Lung microvascular endothelial cell (primary cell): ENCODE data around the gene CDR2. TPM values are rescaled to one million over a fixed set of nuclear protein-coding genes. Genes with fewer than 3 reads are reported as not detected.
"Not testable (repeated sequence)": the region's sequence is repeated elsewhere in the genome, so short reads cannot be mapped to it uniquely, and the experiment has no call there.

ENCODE experiments used
- DNase-seq, 2 donors: peaks; one replicate each; pipeline versions ENCODE4 v3.0.0 to v3.0.0-alpha.2; 2010; ENCODE audit warnings: low read depth in 2 of 2
- total RNA-seq: library from RNA; depleted of rRNA; stranded (reverse); fragments of >200 nt; gene quantifications from 2 replicates; pipeline ENCODE4 v1.2.1, GENCODE V29; 2014

Gene CDR2
- total RNA-seq, 1 donor from 2014 or later: 29.4 TPM

DNA sequence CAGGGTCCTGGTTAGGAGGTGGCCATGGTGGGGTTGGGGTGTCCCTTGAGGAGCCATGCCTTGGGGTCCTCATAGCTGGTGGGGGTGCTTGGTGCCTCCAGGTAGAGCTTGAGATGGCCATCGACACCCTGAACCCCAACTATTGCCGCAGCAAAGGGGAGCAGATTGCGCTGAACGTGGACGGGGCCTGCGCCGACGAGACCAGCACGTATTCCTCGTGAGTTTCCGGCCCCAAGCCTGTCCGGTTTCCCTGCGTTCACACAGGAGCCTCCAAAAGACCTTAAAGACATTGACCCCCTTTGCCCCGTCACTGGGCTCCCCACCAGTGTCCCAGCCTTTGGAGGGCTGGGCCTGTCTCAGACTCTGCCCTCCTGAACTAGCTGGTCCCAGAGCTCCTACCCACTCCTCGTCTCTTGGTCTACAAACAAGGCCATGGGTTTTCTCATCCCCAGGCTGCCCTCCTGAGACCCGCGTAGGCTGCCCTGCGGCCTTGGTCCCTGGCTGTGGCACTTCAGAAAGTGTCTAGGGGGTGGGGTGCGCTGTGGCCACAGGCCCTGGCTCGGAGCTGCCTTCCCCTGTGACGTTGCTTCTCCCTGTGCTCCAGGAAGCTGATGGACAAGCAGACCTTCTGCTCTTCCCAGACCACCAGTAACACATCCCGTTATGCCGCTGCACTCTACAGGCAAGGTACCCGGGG is 65.4 kb downstream of the CDR2 start:
- no peak for DNase-seq

GRCh38 chr16:22307838-22308237 is 66.6 kb downstream of the CDR2 start:
- DNase-seq: no peak

GRCh38 chr16:22306788-22307187 is 67.6 kb downstream of the CDR2 start:
- DNase-seq: no peak

DNA sequence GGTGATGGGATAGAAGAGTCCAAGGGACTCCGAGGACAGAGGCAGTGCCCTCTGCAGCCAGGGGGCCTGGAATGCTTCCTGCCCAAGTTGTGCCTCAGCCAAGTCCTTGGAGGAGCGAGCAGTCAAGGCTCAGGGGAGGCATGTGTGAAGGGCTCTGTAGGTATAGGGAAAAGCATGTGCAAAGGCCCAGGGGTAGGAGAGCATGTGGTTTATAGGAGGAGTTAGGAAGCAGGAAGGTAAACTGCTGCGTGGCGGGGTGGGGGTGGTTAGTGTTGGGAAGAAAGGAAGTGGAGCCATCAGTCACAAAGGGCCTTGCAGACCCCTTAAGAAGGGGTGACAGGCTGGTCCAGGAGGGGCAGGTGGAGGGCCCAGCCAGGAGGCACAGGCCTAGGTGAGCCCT is 70.0 kb downstream of the CDR2 start:
- no peak for DNase-seq

DNA sequence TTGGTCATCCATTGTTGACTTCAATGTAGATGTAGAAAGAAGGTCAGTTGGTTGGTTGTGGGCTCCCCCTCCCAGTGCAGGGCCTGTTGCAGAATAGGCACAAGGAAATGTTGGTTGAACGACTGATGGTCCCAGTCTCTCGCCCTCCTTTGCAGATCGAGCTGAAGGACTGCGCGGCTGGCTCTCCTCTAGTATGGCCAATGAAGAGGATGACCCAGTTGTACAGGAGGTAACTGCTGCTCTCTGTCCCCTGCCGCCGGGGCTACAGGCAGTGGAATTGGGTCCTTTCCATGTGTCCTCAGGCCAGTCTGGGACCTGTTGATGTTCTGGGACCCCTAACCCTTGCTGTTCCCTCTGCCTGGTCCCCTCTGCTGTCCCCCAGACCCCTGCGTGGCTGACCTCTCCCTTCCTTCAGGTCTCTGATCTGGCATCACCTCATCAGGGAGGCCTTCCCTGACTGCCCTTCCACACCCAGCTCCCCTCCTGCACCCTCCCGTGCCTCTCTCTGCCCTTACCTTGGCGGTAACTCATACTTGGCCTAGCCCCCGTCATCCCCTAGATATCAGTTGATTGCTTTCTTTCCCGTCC is 71.5 kb downstream of the CDR2 start:
- DNase-seq: no peak

- DNase-seq: not testable (repeated sequence)
These were observed 73.0 kb downstream of the CDR2 start for GRCh38 chr16:22301423-22301822.

DNA sequence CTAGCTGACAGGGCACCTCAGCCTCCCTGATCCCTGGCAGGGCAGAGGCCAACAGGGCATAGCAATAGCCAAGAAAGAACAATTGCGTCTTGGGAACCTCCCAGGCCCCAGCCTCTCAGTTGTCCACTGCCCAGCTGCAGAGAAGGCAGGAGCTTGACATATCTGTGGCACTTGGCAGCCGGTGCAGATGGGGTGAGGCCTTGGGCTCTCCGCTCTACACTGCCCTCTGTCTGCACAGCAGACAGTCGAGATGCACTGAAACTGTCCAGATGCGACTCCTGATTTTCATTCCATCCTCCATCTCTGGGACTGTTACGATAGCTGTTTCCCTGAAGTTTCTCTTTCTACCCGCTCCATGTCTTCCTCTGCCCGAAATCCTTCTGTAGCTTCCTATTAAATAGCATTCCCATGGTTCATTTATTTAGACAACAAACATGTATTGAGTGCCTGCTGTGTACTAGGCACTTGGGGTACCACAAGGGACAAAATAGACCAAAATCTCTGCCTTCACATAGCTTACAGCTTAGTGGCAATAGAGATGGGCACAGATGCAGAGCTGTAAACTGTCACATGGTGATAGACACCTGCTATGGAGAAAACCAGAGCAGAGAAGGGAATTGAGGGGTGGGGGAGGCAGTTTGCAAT is 73.9 kb downstream of the CDR2 start:
- peak; percentile 67 to 71 for DNase-seq

GRCh38 chr16:22299036-22299435 is 75.4 kb downstream of the CDR2 start:
- no peak for DNase-seq

DNA sequence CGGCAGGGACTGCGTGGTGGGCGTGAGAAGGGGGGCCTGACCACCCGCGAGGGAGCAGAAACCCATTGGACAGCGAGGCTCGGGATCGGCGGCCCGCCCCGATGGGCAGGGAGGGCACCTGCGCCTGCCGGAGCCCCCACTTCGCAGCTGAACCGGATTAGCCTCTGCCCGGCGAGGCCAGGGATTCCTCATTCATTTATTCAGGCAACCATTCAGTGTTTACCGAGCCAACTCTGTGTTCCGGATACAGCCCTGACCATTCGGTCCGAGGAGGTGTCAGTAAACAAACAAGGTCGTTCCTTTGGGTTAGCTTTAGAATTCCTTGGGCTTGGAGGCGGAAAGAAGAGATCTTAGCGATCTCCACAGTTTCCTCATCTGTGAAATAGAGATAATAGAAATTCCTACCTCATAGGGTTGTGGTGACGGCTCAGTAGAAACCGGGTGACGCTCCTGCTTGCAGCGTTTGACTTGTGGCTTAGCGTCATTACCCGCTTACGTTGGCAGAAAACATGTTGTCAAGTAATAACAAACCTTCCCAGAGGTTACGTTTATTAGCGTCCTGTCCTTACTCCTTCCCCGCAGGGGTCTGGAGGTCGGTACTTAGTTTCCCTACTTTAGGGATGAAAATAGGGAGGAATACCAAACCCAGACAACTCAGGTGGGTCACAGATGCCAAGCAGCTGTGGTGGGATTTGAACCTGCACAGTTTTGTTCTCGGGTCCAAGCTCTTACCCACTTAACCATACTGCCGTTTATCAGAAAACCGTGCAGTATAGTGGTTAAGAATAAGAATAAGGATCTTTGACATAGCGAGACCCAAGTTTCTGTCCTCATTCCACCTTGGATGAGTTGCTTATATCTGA is 76.3 kb downstream of the CDR2 start:
- peak; percentile 92 to 94 for DNase-seq

GRCh38 chr16:22297114-22297870 is 77.1 kb downstream of the CDR2 start, which contains the start of gene POLR3E:
POLR3E (plus strand) TSS chr16:22297409; CDS start chr16:22302969, 5,560 bp downstream.
- DNase-seq: peak; percentile 98 to 99

GRCh38 chr16:22296225-22297113 is 78.0 kb downstream of the CDR2 start:
- peak; percentile 10 to 18 for DNase-seq

Other genes with a start within 250 kb of the CDR2 start
- gene SDR42E2, start 212.1 kb downstream of the CDR2 start, total RNA-seq: 0.20 and 0.22 TPM in 2 replicates
- gene EEF2K, start 168.3 kb downstream of the CDR2 start, total RNA-seq: 33.3 and 36.7 TPM in 2 replicates
- 20.0 and 31.0 TPM in 2 replicates for gene POLR3E, start 77.2 kb downstream of the CDR2 start, total RNA-seq
- gene NPIPB5, start 136.3 kb upstream of the CDR2 start, total RNA-seq: 28.5 and 63.1 TPM in 2 replicates